Endothelial cell of umbilical vein (primary cell): ENCODE measurements around the gene TUBB1. TPM values are rescaled to one million over a fixed set of nuclear protein-coding genes. Genes with fewer than 3 reads are reported as not detected.

Source experiments
- BruUV-seq: library from RNA; stranded (reverse); fragments of 400-500 nt; replicated peaks from 2 replicates; lab custom pipeline; 2021; lab: Mats Ljungman, UMichigan
- CTCF ChIA-PET: fragments of 300-600, 350-600 bp; sonication (Branson Sonifier 250); formaldehyde crosslinking; loops from one replicate; lab custom pipeline; 2021; ENCODE audit warnings: antibody characterized with exemption, inconsistent platforms; lab: Charles Lee
- POLR2A ChIA-PET: fragments of 300-600, 350-600 bp; sonication (Branson Sonifier 250); formaldehyde crosslinking; loops from one replicate; lab custom pipeline; 2021; ENCODE audit warnings: antibody characterized with exemption, inconsistent platforms; lab: Charles Lee
- DNase-seq: peaks from one replicate; pipeline ENCODE4 v3.0.0-alpha.2; 2011; ENCODE audit warnings: low read depth, low spot score
- FAIRE-seq: peaks from 2 replicates; lab custom pipeline; 2011; peaks lifted over from hg19 to GRCh38; lab: Jason Lieb, UNC
- H2AFZ ChIP-seq: 2 replicates; pipeline ENCODE4 v1.6.0; 2012; ENCODE audit warnings: low read depth, low read length, control low read depth, inconsistent platforms
- H3K27ac ChIP-seq: 2 replicates; pipeline ENCODE4 v1.5.1; 2011; ENCODE audit warnings: low read depth, mild to moderate bottlenecking, control low read depth, low read length, moderate library complexity; ENCODE audit not compliant: insufficient read depth
- H3K27me3 ChIP-seq, 2 experiments: 2 replicates each; pipeline versions ENCODE4 v1.6.0 to v1.6.1; 2011; ENCODE audit warnings: low read length in 2 of 2, mixed read lengths in 1 of 2; ENCODE audit not compliant: control insufficient read depth in 2 of 2, insufficient read depth in 2 of 2
- H3K36me3 ChIP-seq, 2 experiments: 2 replicates in 1 of 2; 3 replicates in 1 of 2; pipeline ENCODE4 v1.5.1; 2011; ENCODE audit warnings: low read length in 2 of 2, mild to moderate bottlenecking in 1 of 2, moderate library complexity in 1 of 2; ENCODE audit not compliant: control insufficient read depth in 2 of 2, insufficient read depth in 2 of 2; ENCODE audit errors: extremely low read depth in 1 of 2
- H3K4me1 ChIP-seq: 3 replicates; pipeline ENCODE4 v1.5.1; 2011; ENCODE audit warnings: mild to moderate bottlenecking, low read length; ENCODE audit not compliant: control insufficient read depth, insufficient read depth; ENCODE audit errors: extremely low read depth
- H3K4me2 ChIP-seq: 2 replicates; pipeline ENCODE4 v1.6.1; 2011; ENCODE audit warnings: low read length, control low read depth, mixed read lengths; ENCODE audit not compliant: insufficient read depth
- H3K4me3 ChIP-seq, 3 experiments: fragments of 200-600 bp in 1 of 3; sonication (generic), shearing (Covaris generic) in 1 of 3; replicated peaks in 1 of 3; 2 replicates each; pipeline ENCODE4 v1.5.1; 2011 to 2016; ENCODE audit warnings: control low read depth in 3 of 3, low read length in 3 of 3, mild to moderate bottlenecking in 2 of 3, inconsistent platforms in 1 of 3, low read depth in 1 of 3, moderate library complexity in 1 of 3; ENCODE audit not compliant: insufficient read depth in 1 of 3
- H3K79me2 ChIP-seq: 2 replicates; pipeline ENCODE4 v1.6.0; 2012; ENCODE audit warnings: low read length, inconsistent platforms; ENCODE audit not compliant: control insufficient read depth, insufficient read depth
- H3K9ac ChIP-seq: replicated peaks from 2 replicates; pipeline ENCODE3; 2011; ENCODE audit warnings: low read length, control low read depth; ENCODE audit not compliant: insufficient read depth; ENCODE audit errors: extremely low read depth
- H3K9me1 ChIP-seq: replicated peaks from 3 replicates; pipeline ENCODE4 v1.6.0; 2011; ENCODE audit warnings: mild to moderate bottlenecking, low read length; ENCODE audit not compliant: control insufficient read depth, insufficient read depth; ENCODE audit errors: extremely low read depth
- H3K9me3 ChIP-seq: replicated peaks from 2 replicates; pipeline ENCODE4 v1.5.1; 2012; ENCODE audit warnings: low read length, inconsistent platforms; ENCODE audit not compliant: control insufficient read depth, insufficient read depth
- H4K20me1 ChIP-seq: replicated peaks from 2 replicates; pipeline ENCODE3; 2011; ENCODE audit warnings: mild to moderate bottlenecking, low read length; ENCODE audit not compliant: control insufficient read depth, insufficient read depth; ENCODE audit errors: extremely low read depth
- CTCF ChIP-seq, 2 donors: IDR thresholded peaks; 1 replicate in 1 of 2; 2 replicates in 1 of 2; pipeline ENCODE4 v1.5.1; 2011; ENCODE audit warnings: low read length in 2 of 2, mild to moderate bottlenecking in 2 of 2, moderate library complexity in 2 of 2, control low read depth in 1 of 2, inconsistent platforms in 1 of 2, low read depth in 1 of 2; ENCODE audit not compliant: insufficient read depth in 1 of 2; ENCODE audit errors: extremely low read depth in 1 of 2
- EZH2 ChIP-seq: IDR thresholded peaks from 2 replicates; pipeline ENCODE4 v1.6.1; 2012; ENCODE audit warnings: borderline replicate concordance, low read depth, mild to moderate bottlenecking, moderate library complexity, low read length, inconsistent platforms; ENCODE audit not compliant: severe bottlenecking
- FOS ChIP-seq: IDR thresholded peaks from 2 replicates; pipeline ENCODE4 v1.6.1; 2011; ENCODE audit warnings: mild to moderate bottlenecking, low read length, moderate library complexity, borderline replicate concordance; ENCODE audit not compliant: insufficient read depth
- GATA2 ChIP-seq: IDR thresholded peaks from 2 replicates; pipeline ENCODE4 v1.7.0; 2011; ENCODE audit warnings: low read depth, mild to moderate bottlenecking, moderate library complexity, mixed read lengths, low read length; ENCODE audit not compliant: insufficient read length, insufficient read depth
- JUN ChIP-seq: IDR thresholded peaks from 2 replicates; pipeline ENCODE4 v1.6.1; 2011; ENCODE audit warnings: borderline replicate concordance, low read depth; ENCODE audit not compliant: insufficient read length, insufficient read depth
- MAX ChIP-seq: IDR thresholded peaks from 2 replicates; pipeline ENCODE4 v1.6.1; 2011; ENCODE audit not compliant: insufficient read depth, insufficient read length
- MYC ChIP-seq: IDR thresholded peaks from one replicate; pipeline ENCODE4 v1.6.1; 2011; ENCODE audit warnings: mild to moderate bottlenecking, low read depth, low read length
- POLR2A ChIP-seq: IDR thresholded peaks from 2 replicates; pipeline ENCODE4 v1.6.1; 2012; ENCODE audit warnings: low read depth, mild to moderate bottlenecking, control low read depth, low read length
- POLR2AphosphoS5 ChIP-seq: IDR thresholded peaks from 2 replicates; pipeline ENCODE4 v1.6.1; 2012; ENCODE audit warnings: low read depth, mild to moderate bottlenecking, control low read depth, low read length, moderate library complexity; ENCODE audit not compliant: insufficient read depth
- dilution Hi-C: fragments of 300-500 bp; cut with MboI; formaldehyde crosslinking; loops from one replicate; pipeline ENCODE4 v1.15.0; 2019; ENCODE audit warnings: low sequenced_read_pairs; ENCODE audit not compliant: extremely low pct_ligation_motif_present
- intact Hi-C: fragments of 100-400 bp; cut with micrococcal nuclease; formaldehyde crosslinking; loops from one replicate; pipeline ENCODE4 v1.10.0; 2022
- polyA plus RNA-seq, 4 experiments: library from polyadenylated mRNA; depleted of rRNA in 3 of 4; stranded (reverse) in 3 of 4; unstranded in 1 of 4; fragments of >200 nt; gene quantifications; 2 replicates each; pipeline versions ENCODE4 v1.2.1 to v1.2.3, GENCODE V29; 2011 to 2012; ENCODE audit warnings: missing spikeins in 1 of 4
- total RNA-seq: library from RNA; stranded (reverse); gene quantifications from 2 replicates; pipeline ENCODE4 v1.2.3, GENCODE V29; 2021

TUBB1 gene
- total and polyA plus RNA-seq, 2 donors (not counting 3 experiments of a cell fraction or from before 2014, with no cell fraction given): 0.04 TPM; not detected in 1

GRCh38 chr20:59004493-59004762, 14.8 kb upstream of the TUBB1 start:
- intact Hi-C loops: no loop called here
- Histone ChIP-seq H3K4me3 (no peak overlapping the region), H3K9me3 (no peaks in the 10 kb centered on the region), H3K79me2 (peaks cover 42% of the 10 kb centered on the region), H3K9ac (no peak overlapping the region), H3K27ac (no peak overlapping the region), H3K9me1 (no peaks in the 10 kb centered on the region), H4K20me1 (no peaks in the 10 kb centered on the region), H3K4me2 (no peak overlapping the region), H3K27me3 (no peaks in the 10 kb centered on the region), H3K36me3 (peaks cover 0 to 28% of the 10 kb centered on the region in 2 experiments), H2AFZ (no peak overlapping the region), H3K4me1 (peaks cover 20% of the 10 kb centered on the region)
- no TSS peak for BruUV-seq
- dilution Hi-C loops: no loop called here
- POLR2A ChIA-PET: interaction anchor here (1.1 kb wide), 1 partner anchor 29 kb away, joined by 3 read pairs; no protein-coding TSS in a partner anchor
- no peak for TF ChIP-seq POLR2AphosphoS5
- TF ChIP-seq POLR2A: no peak
- no peak for TF ChIP-seq CTCF (IDR thresholded peaks at IDR 0.05; ENCODE audit: extremely low read depth in 1 of 2, insufficient read depth in 1 of 2, low read depth in 1 of 2, low read length in 2 of 2)
- TF ChIP-seq MYC: no peak
- TF ChIP-seq GATA2: no peak
- no peak for TF ChIP-seq FOS
- TF ChIP-seq JUN: no peak
- no peak for TF ChIP-seq MAX
- TF ChIP-seq EZH2: no peak
- CTCF ChIA-PET: no interaction called here
- no peak for DNase-seq
- no peak for FAIRE-seq
